Measurements from ENCODE around the gene HBM. TPM values are rescaled to one million over a fixed set of nuclear protein-coding genes. Genes with fewer than 3 reads are reported as not detected.

Gene HBM
- total RNA-seq, 1 experiment from 2014 or later = not detected

DNA sequence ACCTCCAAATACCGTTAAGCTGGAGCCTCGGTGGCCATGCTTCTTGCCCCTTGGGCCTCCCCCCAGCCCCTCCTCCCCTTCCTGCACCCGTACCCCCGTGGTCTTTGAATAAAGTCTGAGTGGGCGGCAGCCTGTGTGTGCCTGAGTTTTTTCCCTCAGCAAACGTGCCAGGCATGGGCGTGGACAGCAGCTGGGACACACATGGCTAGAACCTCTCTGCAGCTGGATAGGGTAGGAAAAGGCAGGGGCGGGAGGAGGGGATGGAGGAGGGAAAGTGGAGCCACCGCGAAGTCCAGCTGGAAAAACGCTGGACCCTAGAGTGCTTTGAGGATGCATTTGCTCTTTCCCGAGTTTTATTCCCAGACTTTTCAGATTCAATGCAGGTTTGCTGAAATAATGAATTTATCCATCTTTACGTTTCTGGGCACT lies 11.6 kb downstream of the HBM start:
- H3K9me3 ChIP-seq = no peaks in the 10 kb centered on the region
- H3K27me3 ChIP-seq (replicated peaks; ENCODE audit: control insufficient read depth, insufficient read depth, low read length) = no peaks in the 10 kb centered on the region
- Mint-ChIP-seq H3K36me3 (ENCODE audit: insufficient read depth, unreplicated experiment) (peaks cover 14% of the 10 kb centered on the region), H3K4me3 (ENCODE audit: unreplicated experiment) (peak overlapping the region; percentile 53), H3K27ac (ENCODE audit: unreplicated experiment) (no peak overlapping the region), H3K9me3 (ENCODE audit: unreplicated experiment) (no peaks in the 10 kb centered on the region), H3K4me1 (ENCODE audit: low read depth, unreplicated experiment) (no peaks in the 10 kb centered on the region), H3K27me3 (ENCODE audit: insufficient read depth, unreplicated experiment) (peaks cover 11% of the 10 kb centered on the region)
- no peak for TF ChIP-seq CTCF (IDR thresholded peaks at IDR 0.05; ENCODE audit: insufficient read depth in 1 of 2, low read depth in 1 of 2, low read length in 1 of 2, severe bottlenecking in 1 of 2, unreplicated experiment in 1 of 2)
- H3K4me3 ChIP-seq (ENCODE audit: low read depth, low read length) = no peak overlapping the region
- peaks cover 5% of the 10 kb centered on the region for H3K4me1 ChIP-seq
- BruUV-seq (replicated peaks) = no TSS peak
- no peaks in the 10 kb centered on the region for H3K36me3 ChIP-seq (ENCODE audit: control insufficient read depth, insufficient read depth, low read length)
- no peak for DNase-seq
- POLR2A ChIA-PET = no interaction called here
- CTCF ChIA-PET = no interaction called here
- intact Hi-C loops (cut with micrococcal nuclease; ENCODE audit: unreplicated experiment) = no loop called here

DNA sequence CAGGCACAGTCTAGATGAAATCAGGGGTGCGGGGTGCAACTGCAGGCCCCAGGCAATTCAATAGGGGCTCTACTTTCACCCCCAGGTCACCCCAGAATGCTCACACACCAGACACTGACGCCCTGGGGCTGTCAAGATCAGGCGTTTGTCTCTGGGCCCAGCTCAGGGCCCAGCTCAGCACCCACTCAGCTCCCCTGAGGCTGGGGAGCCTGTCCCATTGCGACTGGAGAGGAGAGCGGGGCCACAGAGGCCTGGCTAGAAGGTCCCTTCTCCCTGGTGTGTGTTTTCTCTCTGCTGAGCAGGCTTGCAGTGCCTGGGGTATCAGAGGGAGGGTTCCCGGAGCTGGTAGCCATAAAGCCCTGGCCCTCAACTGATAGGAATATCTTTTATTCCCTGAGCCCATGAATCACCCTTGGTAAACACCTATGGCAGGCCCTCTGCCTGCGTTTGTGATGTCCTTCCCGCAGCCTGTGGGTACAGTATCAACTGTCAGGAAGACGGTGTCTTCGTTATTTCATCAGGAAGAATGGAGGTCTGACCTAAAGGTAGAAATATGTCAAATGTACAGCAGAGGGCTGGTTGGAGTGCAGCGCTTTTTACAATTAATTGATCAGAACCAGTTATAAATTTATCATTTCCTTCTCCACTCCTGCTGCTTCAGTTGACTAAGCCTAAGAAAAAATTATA lies 12.3 kb downstream of the HBM start:
- TF ChIP-seq CTCF (IDR thresholded peaks at IDR 0.05; ENCODE audit: insufficient read depth in 1 of 2, low read depth in 1 of 2, low read length in 1 of 2, severe bottlenecking in 1 of 2, unreplicated experiment in 1 of 2) = no peak
- H3K4me3 Mint-ChIP-seq (ENCODE audit: unreplicated experiment) = peak overlapping the region; percentile 53
- Histone ChIP-seq H3K27me3 (replicated peaks; ENCODE audit: control insufficient read depth, insufficient read depth, low read length) (no peaks in the 10 kb centered on the region), H3K36me3 (ENCODE audit: control insufficient read depth, insufficient read depth, low read length) (no peaks in the 10 kb centered on the region), H3K4me1 (peaks cover 5% of the 10 kb centered on the region), H3K4me3 (ENCODE audit: low read depth, low read length) (no peak overlapping the region), H3K9me3 (no peaks in the 10 kb centered on the region)
- CTCF ChIA-PET = no interaction called here
- H3K27me3 Mint-ChIP-seq (ENCODE audit: insufficient read depth, unreplicated experiment) = peaks cover 11% of the 10 kb centered on the region
- no peaks in the 10 kb centered on the region for H3K4me1 Mint-ChIP-seq (ENCODE audit: low read depth, unreplicated experiment)
- no peak for DNase-seq
- peaks cover 14% of the 10 kb centered on the region for H3K36me3 Mint-ChIP-seq (ENCODE audit: insufficient read depth, unreplicated experiment)
- H3K9me3 Mint-ChIP-seq (ENCODE audit: unreplicated experiment) = no peaks in the 10 kb centered on the region
- intact Hi-C loops (cut with micrococcal nuclease; ENCODE audit: unreplicated experiment) = no loop called here
- no peak overlapping the region for H3K27ac Mint-ChIP-seq (ENCODE audit: unreplicated experiment)
- POLR2A ChIA-PET = no interaction called here
- BruUV-seq (replicated peaks) = no TSS peak

DNA sequence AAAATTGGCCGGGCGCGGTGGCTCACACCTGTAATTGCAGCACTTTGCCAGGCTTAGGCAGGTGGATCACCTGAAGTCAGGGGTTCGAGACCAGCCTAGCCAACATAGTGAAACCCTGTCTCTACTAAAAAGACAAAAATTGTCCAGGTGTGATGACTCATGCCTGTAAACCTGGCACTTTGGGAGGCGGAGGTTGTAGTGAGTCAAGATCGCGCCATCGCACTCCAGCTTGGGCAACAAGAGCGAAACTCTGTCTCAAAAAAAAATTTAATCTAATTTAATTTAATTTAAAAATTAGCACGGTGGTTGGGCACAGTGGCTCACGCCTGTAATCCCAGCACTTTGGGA lies 12.9 kb downstream of the HBM start:
- H3K9me3 ChIP-seq = no peaks in the 10 kb centered on the region
- Mint-ChIP-seq H3K27me3 (ENCODE audit: insufficient read depth, unreplicated experiment) (peaks cover 11% of the 10 kb centered on the region), H3K4me3 (ENCODE audit: unreplicated experiment) (no peak overlapping the region), H3K36me3 (ENCODE audit: insufficient read depth, unreplicated experiment) (peaks cover 17% of the 10 kb centered on the region), H3K9me3 (ENCODE audit: unreplicated experiment) (no peaks in the 10 kb centered on the region), H3K27ac (ENCODE audit: unreplicated experiment) (no peak overlapping the region), H3K4me1 (ENCODE audit: low read depth, unreplicated experiment) (no peaks in the 10 kb centered on the region)
- DNase-seq = no peak
- POLR2A ChIA-PET = no interaction called here
- no peak overlapping the region for H3K4me3 ChIP-seq (ENCODE audit: low read depth, low read length)
- peaks cover 5% of the 10 kb centered on the region for H3K4me1 ChIP-seq
- no peaks in the 10 kb centered on the region for H3K27me3 ChIP-seq (replicated peaks; ENCODE audit: control insufficient read depth, insufficient read depth, low read length)
- no peak for TF ChIP-seq CTCF (IDR thresholded peaks at IDR 0.05; ENCODE audit: insufficient read depth in 1 of 2, low read depth in 1 of 2, low read length in 1 of 2, severe bottlenecking in 1 of 2, unreplicated experiment in 1 of 2)
- CTCF ChIA-PET = no interaction called here
- intact Hi-C loops (cut with micrococcal nuclease; ENCODE audit: unreplicated experiment) = no loop called here
- no peaks in the 10 kb centered on the region for H3K36me3 ChIP-seq (ENCODE audit: control insufficient read depth, insufficient read depth, low read length)
- BruUV-seq (replicated peaks) = no TSS peak

Measured in Caco-2 (cell line).